Ammon's horn (tissue), 1 donor: ENCODE data around the gene MUC5B.

Experiments
- DNase-seq: peaks from one replicate; pipeline ENCODE4 v3.0.0-alpha.2; 2016; ENCODE audit warnings: low spot score

Gene MUC5B

DNA sequence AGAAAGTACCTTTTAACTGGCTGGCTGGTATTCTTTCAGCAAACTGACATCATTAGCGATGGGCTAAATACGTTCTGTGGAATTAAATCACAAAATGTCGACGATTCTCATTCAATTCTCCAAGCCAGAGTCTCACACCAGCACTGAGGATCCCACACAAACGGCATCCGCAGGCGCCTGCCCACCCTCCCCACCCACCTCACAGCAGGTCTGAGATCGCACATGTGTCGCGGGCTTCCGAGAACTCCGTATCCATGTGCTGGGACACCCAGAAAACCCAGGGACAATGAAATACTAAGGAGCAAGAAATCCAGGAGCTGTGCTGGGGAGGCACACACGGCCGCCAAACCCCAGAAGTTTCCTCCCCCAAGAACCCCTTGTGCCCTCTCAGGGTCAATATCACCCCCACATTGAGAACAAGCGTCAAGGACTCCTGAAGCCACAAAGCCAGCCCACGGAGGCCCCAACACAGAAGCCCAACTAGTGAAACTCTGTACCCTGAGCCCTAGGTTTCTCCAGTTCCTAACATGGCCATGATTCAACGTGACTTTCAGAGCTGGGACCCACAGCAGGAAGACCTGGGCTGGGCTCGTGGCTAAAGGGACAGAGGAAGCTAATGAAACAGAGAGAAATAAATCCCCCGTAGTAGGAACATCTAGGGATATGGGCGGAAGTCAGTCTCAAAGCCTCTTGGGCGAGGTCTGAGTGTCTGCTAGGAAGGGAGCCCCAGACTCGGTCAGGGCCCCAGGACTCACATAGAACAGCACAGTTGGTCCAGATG, 78.5 kb downstream of the MUC5B start:
- DNase-seq: no peak

- DNase-seq: no peak
Measured at GRCh38 chr11:1302041-1302460, 79.2 kb downstream of the MUC5B start.

GRCh38 chr11:1302461-1303125, 79.7 kb downstream of the MUC5B start:
- no peak for DNase-seq

- DNase-seq: peak; percentile 74
Measured at GRCh38 chr11:1303126-1303821, 80.4 kb downstream of the MUC5B start.

- DNase-seq: peak; percentile 64
Measured at GRCh38 chr11:1303973-1304372, 81.1 kb downstream of the MUC5B start.

- no peak for DNase-seq
Measured at GRCh38 chr11:1304380-1304779, 81.5 kb downstream of the MUC5B start.

DNA sequence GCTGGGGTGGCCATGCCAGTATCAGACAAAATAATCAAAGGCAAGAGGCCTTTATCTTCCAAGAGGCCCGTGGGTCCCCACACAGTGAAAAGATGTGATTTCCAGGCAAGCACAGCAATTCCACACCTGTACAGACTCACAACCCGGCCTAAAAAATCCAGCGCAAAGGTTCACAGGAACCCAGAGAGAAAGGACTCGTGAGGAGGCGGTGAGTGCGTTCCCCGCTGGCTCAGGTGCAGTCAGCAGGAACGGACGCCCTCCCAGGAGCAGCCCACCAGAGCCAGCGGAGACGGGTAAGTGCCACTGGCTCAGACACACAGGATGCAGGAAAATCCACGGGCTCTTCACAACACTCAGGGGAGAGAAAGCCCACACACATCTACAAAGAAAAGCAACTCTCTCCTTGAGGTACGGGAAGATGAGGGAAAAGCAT, 82.2 kb downstream of the MUC5B start:
- DNase-seq: peak; percentile 0

DNA sequence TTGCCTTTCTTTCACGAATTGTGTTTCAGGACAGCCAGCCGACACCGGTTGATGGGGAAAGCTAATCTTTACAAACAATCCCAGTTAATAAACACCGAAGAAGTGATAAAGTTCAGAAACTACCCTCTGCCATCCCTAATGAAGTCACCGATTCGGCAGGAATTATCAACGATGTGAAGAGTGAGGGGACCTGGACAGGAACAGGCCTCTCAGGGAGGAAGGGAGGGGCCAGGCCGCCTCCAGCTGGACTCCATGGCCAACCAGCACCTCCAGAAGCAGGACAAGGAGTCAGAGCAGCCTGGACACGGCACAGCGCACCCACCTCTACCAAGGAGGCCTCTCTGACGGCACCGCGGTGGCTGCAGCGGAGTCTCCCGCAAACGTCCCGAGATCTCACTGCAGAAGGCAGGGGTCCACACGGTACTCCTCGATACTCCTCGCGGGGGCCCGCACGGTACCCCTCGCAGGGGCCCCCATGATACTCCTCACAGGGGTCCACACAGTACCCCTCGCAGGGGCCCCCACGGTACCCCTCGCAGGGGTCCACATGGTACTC, 82.7 kb downstream of the MUC5B start:
- DNase-seq: no peak

- DNase-seq: no peak
Measured at GRCh38 chr11:1306186-1307162, 83.6 kb downstream of the MUC5B start.

DNA sequence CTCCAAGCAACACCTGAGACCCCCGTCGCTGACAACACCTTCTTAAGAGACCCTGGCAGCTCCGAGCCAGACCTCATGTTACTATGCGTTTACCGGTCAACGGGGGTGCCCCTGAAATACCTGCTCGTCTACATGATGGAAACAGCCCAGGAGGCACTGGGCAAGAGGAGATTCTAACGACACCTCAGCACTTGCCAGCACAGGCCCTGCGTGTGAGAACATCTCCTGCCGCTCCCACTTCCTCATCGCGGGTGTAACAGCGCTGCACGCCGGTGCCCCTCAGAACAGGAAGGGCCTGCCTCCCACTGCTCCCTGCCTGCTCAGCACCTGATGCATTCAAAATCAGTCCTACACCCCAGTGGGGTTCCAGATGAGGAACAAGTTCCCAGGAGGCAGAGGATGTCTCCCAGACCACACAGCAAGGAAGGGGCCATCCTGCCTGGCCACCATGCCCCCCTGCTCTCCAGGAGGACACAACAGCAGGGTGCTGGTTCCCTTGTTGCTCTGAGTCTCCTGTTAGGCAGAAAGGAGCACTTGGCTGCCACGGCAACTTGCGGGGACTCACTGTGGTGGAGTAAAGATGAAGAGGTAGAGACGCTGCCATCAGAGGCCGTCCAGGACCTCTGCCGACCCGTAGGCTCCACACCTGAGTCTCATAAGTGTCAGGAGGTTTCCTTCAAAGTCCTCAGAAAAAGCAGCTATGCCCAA, 84.5 kb downstream of the MUC5B start:
- DNase-seq: no peak

DNA sequence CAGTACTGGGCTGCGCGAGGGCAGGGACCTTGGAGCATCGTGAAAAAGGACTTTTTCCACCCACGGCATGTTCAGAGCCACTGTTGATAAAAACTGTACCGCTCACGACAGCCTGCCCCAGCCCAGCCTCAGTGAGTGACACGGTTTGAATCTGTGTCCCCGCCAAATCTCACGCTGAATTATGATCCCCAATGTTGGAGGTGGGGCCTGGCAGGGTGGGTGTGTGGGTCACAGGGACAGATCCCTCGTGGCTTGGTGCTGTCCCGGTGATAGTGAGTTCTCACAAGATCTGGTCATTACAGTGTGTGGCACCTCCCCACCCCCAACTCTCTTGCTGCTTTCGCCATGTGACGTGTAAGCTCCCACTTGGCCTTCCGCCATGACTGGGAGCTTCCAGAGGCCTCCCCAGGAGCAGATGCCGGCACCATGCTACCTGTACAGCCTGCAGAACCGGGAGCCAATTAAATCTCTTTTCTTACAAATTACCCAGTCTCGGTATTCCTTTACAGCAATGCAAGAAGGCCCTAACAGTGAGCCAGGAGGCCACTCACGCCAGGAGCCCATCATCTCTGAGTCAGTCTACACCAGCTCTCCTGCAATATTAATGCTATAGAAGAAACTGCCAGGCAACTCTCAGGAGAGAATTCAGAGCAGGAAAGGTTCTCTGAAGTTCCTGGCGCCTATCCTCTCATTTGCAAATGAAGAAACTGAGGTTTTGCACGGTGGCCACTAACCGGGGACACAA, 85.3 kb downstream of the MUC5B start:
- DNase-seq: no peak

DNA sequence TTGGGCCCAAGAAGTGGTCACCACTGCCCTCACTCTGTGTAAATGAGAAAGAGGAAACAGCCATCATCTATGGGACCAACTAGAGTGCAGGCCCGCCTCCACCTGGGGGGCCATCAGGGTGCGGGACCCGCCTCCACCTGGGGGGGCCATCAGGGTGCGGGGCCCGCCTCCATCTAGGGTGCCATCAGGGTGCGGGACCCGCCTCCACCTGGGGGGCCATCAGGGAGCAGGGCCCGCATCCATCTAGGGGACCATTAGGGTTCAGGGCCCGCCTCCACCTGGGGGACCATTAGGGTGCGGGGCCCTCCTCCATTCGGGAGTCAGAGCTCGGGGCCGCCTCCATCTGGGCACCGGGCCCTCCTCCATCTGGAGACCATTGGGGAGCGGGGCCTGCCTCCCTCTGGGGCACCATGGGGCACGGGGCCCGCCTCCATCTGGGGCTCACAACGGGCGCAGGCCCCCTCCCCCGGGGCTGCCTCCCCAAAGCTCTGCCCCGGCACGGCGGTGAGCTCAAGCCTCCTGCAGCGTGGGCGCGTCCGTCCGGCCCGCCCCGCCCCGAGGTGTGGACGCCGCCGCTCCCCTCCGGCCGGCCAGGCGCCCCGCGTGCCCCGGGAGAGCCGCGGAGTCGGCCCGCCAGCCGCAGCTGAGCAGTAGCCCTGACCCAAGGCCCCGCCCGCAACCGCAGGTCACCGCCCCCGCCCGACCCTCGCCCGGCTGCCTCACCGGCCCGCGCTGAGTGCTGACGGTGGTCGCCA, 86.1 kb downstream of the MUC5B start:
- DNase-seq: no peak

DNA sequence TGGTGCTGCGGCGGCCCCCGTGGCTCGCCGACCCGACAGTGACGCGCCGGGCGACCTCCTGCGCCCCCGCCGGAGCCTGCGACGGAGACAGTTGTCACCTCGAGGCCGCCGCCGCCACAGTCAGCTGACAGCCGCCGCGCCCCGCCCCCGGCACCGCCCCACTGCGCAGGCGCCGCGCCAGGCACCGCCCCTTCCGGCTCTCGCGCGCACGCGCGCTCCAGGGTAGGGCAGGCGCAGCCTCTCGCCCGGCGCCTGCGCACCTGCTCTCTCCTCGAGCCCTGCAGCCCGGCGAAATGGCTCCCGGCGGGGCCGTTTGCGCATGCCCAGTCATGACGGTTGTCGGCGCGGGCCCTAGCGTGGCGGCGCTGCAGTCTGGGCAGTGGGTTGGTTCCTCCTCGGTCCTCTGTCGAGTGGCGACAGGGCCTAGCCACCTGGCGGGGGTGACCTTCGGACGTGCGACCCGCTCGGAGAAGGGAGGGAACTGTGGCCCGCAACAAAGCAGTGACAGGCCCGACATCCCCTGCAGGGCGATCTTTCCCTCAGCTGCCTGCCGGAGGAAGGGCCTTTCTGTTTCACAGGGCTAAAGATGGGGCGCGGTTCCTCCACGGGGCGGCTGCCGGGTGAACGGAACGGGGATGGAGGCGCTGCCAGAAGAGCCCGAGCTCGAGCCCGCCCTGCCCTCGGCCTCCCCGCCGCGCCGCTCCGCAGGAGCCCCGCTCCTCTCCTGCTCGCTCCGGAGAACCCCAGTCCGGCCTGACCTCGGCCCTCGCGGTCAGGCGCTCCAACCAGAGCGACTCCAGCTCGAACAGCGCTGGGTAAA, 86.8 kb downstream of the MUC5B start, which contains the start of gene TOLLIP:
Gene TOLLIP, minus strand, starts transcription at position 135 of the 820 bp plus-strand sequence. Its CDS starts 134 bp downstream, at position 1.
- DNase-seq: peak; percentile 93

- DNase-seq: no peak
Measured at GRCh38 chr11:1310318-1310687, 87.4 kb downstream of the MUC5B start.

GRCh38 chr11:1310772-1311468, 88.1 kb downstream of the MUC5B start:
- no peak for DNase-seq
